ENCODE results near the gene APBA2.

The APBA2 gene

DNA sequence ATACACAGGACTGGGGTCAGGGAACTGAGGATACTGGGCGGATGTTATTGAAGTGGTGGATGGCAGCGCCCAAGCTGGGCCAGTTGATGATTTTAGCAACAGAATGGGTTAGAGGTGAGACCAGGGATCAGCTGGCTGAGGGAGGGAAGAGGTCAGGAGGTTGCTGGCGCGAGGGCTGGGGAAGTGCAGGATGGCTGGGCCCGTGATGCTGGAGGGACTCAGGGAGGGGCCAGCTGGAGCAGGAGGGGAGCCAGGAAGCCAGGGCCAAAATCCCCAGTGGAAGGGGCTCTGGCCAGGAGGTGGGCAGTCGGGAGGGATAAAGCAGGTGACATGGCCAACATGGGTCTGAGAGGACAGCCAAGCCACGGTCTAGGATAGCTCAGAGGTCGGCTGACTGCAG is 205.9 kb downstream of the APBA2 start:
- TF ChIP-seq, protein P1, sequence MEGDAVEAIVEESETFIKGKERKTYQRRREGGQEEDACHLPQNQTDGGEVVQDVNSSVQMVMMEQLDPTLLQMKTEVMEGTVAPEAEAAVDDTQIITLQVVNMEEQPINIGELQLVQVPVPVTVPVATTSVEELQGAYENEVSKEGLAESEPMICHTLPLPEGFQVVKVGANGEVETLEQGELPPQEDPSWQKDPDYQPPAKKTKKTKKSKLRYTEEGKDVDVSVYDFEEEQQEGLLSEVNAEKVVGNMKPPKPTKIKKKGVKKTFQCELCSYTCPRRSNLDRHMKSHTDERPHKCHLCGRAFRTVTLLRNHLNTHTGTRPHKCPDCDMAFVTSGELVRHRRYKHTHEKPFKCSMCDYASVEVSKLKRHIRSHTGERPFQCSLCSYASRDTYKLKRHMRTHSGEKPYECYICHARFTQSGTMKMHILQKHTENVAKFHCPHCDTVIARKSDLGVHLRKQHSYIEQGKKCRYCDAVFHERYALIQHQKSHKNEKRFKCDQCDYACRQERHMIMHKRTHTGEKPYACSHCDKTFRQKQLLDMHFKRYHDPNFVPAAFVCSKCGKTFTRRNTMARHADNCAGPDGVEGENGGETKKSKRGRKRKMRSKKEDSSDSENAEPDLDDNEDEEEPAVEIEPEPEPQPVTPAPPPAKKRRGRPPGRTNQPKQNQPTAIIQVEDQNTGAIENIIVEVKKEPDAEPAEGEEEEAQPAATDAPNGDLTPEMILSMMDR (IDR thresholded peaks at IDR 0.05; ENCODE audit: extremely low read depth, missing control alignments), result no peak
- no peak for DNase-seq (ENCODE audit: low spot score)

DNA sequence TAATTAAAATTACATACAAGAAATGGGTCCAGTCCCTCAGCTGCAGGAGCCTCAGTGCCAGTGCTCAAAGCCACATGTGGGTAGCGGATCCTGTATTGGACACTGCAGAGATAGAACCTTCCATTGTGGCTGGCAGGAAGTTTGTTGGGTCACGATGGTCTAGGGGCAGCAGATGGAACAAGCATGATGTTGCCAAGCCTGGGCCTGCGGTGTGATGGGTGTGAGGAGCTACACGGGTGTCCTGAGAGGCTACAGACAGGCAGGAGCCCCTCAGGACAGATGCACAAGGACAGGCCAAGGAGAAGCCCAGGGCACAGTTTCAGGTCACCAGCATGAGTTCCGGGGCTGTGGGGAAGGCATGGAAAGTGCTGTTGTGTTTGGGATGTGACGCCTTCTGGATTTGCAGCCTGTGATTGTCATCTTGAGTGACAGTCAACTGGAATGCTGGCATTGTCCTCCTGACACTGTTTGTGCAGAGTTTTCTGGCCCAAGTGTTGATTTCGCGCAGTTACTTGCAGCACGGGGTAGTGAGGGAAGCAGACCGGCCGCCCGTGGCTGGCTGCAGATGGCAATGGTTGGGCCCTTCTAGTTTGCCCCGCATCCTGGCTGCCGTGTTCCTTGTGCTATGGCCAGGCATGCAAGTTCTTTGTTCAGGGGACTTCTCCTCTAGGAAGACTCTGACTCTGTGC is 206.7 kb downstream of the APBA2 start:
- no peak for DNase-seq (ENCODE audit: low spot score)
- TF ChIP-seq, protein P1 (IDR thresholded peaks at IDR 0.05; ENCODE audit: extremely low read depth, missing control alignments), result no peak

DNA sequence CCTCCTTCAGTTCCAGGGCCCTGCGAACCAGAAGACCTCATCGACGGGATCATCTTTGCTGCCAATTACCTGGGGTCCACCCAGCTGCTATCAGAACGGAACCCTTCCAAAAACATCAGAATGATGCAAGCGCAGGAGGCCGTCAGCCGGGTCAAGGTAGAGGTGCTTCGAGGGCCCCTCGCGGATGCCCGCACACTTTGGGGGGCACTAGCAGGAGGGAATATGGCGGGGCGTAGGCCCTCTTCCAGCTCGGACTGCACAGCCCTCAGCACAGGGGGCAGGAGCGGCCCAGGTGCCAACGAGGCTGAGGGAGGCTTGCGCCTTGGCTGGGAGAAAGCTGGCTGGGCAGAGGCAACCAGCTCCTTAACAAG is 207.3 kb downstream of the APBA2 start:
- TF ChIP-seq, protein P1 (IDR thresholded peaks at IDR 0.05; ENCODE audit: extremely low read depth, missing control alignments), result no peak
- DNase-seq (ENCODE audit: low spot score), result no peak

DNA sequence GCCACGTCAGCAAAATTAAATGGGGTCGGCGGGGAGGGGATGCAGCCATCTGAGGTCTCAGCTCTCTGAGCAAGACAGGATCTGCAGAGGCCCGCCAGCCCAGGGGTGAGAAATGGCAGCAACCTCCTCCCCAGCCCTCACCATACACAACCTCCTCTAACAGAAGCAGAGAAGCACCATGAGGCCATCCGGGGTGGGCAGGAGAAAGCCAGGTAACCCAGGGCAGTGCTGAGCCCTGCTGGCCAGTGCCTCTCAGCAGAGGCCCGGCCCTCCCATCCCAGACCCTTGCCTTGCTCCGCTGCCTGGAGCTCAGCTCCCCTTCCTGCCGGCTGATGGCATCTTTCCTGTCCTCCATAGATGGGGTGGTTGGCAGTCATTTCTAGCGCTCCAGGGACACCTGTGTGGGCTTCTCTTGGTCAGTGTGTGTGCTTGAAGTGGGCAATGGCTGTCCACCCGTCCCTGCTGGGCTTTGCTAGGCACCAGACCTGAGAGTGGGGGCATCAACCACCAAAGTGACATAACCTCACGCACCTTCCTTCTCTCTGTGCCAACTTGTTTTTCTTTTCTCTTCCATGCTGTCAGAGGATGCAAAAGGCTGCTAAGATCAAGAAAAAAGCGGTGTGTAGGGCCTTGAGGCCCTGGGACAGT is 208.0 kb downstream of the APBA2 start:
- TF ChIP-seq, protein P1 (IDR thresholded peaks at IDR 0.05; ENCODE audit: extremely low read depth, missing control alignments), result no peak
- no peak for DNase-seq (ENCODE audit: low spot score)

DNA sequence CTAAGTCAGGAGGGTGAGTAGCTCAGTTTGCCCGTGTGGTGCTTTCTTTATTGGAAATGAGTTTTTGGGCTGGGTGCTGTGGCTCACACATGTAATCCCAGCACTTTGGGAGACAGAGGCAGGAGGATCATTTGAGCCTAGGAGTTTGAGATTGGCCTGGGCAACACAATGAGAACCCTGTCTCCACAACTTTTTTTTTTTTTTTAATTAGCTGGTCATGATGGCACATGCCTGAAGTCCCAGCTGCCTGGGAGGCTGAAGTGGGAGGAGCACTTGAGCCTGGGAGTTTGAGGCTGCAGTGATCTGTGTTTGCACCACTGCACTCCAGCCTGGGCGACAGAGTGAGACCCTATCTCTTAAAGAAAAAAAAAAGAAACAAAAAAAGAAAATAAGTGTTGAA is 208.9 kb downstream of the APBA2 start:
- TF ChIP-seq, protein P1 (IDR thresholded peaks at IDR 0.05; ENCODE audit: extremely low read depth, missing control alignments), result no peak
- no peak for DNase-seq (ENCODE audit: low spot score)

DNA sequence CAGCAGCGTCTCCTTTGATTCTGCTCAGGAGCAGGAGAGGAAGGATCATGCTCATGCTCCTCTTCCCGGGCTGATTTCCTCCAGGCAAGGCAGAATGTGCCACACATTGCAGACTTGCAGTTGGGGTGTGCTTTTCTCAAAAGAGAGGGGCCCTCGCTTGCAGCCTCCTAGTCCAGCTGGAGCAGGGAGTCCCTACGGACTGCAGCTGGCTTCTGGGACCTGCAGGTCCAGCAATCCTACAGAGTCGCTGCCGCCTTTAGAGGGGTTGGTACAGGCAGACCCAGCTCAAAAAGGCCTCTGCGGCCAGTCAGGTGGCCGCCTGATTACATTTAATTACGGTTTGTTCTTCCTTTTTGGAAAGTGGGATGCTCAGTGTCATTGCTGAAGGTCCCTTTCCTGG is 210.0 kb downstream of the APBA2 start:
- no peak for DNase-seq (ENCODE audit: low spot score)
- TF ChIP-seq, protein P1 (IDR thresholded peaks at IDR 0.05; ENCODE audit: extremely low read depth, missing control alignments), result no peak

DNA sequence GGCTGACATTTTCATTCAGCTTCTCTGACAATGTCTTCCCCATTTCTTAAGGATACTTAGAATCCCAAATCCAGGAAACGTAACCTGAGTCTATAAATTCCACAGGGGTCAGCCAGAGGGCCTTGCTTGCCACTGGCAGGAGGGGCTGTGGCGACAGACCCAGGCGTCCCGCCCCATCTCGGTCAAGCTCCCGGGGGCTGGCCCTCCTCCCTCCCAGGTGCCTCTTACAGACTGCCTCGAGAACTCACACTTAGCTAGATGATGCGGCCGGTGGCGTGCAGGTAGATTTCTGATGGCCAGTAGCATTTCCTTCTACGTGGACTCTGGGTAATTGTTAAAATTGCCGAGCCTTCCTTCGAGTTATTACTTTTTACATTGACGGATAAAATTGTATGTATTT is 211.4 kb downstream of the APBA2 start:
- DNase-seq (ENCODE audit: low spot score), result no peak
- TF ChIP-seq, protein P1 (IDR thresholded peaks at IDR 0.05; ENCODE audit: extremely low read depth, missing control alignments), result no peak

Data from GM20000 (cell line).